NB4 (cell line): ENCODE measurements around the gene LPO.

ENCODE experiments used
- POLR2A ChIP-seq: IDR thresholded peaks from 2 replicates; pipeline ENCODE4 v1.6.1; 2011; ENCODE audit warnings: mild to moderate bottlenecking; ENCODE audit not compliant: insufficient read length; ENCODE audit errors: extremely low read depth
- TF ChIP-seq, protein P1 (sequence below): IDR thresholded peaks from one replicate; pipeline ENCODE4 v1.5.1; 2012; ENCODE audit warnings: low read depth, low read length
- TF ChIP-seq, protein P2 (sequence below): IDR thresholded peaks from 2 replicates; pipeline ENCODE4 v1.6.1; 2011; ENCODE audit warnings: low read depth, low read length

DNA sequence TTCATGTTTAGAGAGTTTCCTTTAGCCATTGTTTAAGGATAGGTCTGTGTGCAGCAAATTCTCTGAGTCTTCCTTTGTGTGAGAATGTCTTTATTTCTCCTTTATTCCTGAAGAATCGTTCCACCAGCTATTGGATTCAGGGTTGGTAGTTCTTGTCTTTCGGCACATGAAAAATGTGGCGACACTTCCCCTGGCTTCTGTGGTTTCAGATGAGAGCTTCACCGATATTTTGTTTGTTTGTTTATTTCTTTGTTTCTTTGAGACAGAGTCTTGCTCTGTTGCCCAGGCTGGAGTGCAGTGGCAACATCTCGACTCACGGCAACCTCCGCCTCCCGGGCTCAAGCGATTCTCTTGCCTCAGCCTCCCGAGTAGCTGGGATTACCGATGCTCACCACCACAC is 23.8 kb downstream of the LPO start:
- TF ChIP-seq, protein P1, sequence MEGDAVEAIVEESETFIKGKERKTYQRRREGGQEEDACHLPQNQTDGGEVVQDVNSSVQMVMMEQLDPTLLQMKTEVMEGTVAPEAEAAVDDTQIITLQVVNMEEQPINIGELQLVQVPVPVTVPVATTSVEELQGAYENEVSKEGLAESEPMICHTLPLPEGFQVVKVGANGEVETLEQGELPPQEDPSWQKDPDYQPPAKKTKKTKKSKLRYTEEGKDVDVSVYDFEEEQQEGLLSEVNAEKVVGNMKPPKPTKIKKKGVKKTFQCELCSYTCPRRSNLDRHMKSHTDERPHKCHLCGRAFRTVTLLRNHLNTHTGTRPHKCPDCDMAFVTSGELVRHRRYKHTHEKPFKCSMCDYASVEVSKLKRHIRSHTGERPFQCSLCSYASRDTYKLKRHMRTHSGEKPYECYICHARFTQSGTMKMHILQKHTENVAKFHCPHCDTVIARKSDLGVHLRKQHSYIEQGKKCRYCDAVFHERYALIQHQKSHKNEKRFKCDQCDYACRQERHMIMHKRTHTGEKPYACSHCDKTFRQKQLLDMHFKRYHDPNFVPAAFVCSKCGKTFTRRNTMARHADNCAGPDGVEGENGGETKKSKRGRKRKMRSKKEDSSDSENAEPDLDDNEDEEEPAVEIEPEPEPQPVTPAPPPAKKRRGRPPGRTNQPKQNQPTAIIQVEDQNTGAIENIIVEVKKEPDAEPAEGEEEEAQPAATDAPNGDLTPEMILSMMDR, result no peak
- no peak for TF ChIP-seq POLR2A
- TF ChIP-seq, protein P2, sequence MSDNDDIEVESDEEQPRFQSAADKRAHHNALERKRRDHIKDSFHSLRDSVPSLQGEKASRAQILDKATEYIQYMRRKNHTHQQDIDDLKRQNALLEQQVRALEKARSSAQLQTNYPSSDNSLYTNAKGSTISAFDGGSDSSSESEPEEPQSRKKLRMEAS, result no peak
